NCI-H2081 (cell line): ENCODE measurements around the gene BRD8.
"Not testable (repeated sequence)": the region's sequence is repeated elsewhere in the genome, so short reads cannot be mapped to it uniquely, and the experiment has no call there.

Experiments
- DNase-seq, 2 experiments: peaks; one replicate each; lab custom pipeline; 2025; lab: John Stamatoyannopoulos, UW

The BRD8 gene, protein sequence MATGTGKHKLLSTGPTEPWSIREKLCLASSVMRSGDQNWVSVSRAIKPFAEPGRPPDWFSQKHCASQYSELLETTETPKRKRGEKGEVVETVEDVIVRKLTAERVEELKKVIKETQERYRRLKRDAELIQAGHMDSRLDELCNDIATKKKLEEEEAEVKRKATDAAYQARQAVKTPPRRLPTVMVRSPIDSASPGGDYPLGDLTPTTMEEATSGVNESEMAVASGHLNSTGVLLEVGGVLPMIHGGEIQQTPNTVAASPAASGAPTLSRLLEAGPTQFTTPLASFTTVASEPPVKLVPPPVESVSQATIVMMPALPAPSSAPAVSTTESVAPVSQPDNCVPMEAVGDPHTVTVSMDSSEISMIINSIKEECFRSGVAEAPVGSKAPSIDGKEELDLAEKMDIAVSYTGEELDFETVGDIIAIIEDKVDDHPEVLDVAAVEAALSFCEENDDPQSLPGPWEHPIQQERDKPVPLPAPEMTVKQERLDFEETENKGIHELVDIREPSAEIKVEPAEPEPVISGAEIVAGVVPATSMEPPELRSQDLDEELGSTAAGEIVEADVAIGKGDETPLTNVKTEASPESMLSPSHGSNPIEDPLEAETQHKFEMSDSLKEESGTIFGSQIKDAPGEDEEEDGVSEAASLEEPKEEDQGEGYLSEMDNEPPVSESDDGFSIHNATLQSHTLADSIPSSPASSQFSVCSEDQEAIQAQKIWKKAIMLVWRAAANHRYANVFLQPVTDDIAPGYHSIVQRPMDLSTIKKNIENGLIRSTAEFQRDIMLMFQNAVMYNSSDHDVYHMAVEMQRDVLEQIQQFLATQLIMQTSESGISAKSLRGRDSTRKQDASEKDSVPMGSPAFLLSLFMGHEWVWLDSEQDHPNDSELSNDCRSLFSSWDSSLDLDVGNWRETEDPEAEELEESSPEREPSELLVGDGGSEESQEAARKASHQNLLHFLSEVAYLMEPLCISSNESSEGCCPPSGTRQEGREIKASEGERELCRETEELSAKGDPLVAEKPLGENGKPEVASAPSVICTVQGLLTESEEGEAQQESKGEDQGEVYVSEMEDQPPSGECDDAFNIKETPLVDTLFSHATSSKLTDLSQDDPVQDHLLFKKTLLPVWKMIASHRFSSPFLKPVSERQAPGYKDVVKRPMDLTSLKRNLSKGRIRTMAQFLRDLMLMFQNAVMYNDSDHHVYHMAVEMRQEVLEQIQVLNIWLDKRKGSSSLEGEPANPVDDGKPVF

DNA sequence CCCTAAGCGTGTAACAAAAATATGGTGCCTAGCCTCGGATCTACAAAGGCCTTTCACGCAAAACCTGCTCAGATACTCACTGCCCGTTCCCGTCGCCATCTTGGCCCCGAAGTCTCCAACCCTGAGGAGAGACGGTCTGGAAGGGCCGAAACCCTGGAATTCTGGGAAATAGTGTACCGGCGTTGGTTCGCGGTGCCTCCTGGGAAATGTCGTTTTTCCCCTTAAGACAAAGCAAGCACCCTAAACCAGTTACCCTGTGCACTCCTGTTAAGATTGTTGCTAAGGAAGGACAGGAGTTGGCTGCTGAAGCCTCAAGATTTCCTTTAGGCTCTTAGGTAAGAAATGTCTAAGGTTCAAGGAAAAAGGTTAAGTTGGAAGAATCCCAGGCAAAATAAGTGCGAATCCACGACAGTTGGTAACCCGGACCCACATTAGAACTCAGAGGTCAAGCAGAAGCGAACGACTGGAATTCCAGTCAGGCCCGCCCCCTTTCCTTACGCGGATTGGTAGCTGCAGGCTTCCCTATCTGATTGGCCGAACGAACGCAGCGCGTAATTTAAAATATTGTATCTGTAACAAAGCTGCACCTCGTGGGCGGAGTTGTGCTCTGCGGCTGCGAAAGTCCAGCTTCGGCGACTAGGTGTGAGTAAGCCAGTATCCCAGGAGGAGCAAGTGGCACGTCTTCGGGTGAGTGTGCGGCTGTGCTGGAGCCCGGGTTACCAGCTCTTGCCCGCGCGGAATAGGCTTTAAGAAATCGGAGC, at the start of gene BRD8, which contains the start of gene KIF20A:
TSS of gene BRD8 (minus strand) at position 115 of the 761 bp plus-strand sequence. CDS start at position 99, 16 bp downstream.
TSS of gene KIF20A (plus strand) at position 597 of the 761 bp plus-strand sequence. CDS start 569 bp downstream, outside the sequence.
- peak; percentile 93 to 94 for DNase-seq

DNA sequence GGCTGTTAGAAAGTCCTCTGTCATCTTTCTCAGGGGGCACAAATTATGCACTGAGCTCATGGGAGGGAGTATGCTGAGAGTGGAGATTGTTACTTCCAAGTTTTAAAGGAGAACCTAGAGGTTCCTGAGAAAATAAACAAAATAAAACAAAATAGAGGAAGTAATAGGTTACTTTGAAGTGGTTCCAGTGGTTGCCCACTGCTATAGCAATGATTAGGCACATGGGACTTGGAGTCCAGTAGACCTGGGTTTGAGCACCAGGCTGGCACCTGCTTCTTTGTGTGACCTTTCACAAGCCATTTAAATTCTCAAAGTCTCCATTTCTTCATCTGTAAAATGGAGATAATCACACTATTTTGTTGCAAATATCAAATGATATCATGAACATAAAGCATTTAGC, 48.5 kb upstream of the BRD8 start:
- DNase-seq, result no peak

DNA sequence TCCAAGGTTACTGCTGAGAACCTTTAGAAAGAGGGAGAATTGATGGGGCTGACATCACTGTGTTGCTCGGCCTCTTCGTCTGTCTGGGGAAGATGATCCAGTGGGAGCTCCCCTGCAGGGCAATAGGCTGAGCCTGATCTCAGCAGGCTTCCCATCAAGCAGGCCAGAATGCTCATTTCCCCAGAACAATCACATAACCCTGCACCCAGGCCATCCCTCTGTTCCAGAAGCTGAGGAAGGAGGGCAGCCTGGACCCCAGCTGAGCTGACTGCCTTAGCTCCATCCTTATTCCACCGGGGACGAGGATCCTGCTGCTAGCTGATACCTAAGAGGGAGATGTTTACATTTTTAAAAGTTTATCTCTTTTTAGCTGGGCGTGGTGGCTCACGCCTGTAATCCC, 46.3 kb upstream of the BRD8 start:
- DNase-seq, result no peak

DNA sequence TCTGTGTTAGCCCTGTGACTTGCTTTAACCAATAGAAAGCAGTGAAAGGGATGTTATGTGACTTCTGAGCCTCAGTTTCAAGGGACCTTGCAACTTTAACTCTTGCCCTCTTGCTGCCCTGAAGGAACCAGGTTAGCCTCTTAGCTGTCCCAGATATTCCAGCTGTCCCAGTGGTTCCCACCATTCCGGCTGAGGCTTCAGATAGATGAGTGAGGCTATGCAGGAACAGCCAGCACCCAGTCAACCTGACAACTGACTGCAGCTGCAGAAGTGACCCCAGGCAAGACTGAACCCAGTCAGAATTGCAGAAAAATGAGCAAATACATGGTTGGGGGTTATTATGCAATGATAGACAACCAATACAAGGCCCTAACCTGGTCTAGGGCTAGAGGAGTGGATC, 45.1 kb upstream of the BRD8 start:
- DNase-seq, result no peak

DNA sequence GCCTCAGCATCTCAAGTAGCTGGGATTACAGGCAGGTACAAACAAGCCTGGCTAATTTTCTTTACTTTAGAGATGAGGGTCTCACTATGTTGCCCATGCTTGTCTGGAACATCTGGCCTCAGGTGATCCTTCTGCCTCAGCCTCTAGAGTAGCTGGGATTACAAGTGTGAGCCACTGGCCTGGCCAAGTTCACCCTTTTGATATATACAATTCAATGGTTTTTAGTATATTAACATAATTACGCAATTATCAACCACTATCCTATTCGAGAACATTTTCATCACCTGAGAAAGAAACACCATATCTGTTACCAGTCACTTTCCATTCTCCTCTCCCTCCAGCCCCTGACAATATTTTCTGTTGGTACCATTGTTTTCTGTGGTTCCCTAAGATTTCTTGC, 38.4 kb upstream of the BRD8 start:
- no peak for DNase-seq

DNA sequence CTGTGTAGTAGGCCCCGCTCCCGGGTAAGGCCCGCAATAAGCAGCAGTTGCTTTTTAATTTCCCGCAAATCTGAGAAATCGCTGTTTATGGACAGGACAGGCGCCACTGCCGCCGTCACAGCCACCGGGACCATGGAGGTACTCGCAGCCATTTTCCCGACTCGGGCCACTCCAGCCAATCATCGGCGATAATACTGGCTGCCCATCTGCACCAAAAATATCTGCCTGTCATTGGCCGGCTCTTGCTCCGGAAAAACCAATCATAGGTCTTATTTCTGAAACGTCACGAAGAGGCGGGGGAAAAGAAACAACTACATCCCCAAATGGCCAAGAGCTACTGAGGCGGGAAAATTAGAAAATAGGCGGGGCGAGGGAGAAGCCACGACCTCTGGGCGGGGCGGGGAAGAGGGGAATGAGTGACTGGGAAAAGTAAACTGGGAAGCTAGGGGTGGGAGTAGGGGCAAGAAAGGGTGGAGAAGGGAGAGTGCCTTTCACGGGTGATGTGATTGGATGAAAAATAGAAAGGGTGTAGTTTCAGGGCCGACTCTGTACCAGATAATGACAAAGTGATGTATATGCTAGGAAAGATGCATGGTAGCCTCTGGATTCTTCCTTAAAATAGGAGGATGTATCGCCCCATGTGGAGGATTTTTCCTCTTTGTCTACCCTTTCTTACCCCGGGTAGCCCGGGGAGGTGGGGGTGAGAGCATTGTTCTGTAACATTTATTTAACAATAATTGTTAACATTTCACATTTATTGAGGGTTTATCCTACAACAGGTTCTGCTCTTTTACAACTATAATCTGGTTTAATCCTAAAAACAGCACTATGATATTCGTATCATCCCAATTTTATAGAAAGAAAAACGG, 35.0 kb upstream of the BRD8 start, which contains the start of gene CDC23:
TSS of gene CDC23 (minus strand) at position 163 of the 869 bp plus-strand sequence. CDS start at position 152, 11 bp downstream.
- peak; percentile 94 to 97 for DNase-seq

DNA sequence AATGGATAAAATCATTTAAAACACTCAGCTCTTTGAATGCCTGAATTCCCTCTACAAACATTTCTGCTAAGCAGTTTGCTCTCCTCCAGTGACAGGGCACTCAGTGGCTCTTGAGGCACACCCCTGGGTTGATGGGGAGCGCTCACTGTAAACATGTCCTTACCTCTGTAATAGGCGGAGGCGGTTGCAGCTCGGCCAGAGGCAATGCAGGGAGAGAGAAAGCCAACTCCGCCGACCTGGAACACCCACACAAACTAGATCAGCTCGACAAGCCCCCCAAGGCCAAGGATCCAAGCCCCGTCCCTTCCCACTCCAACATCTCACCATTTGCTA, 34.4 kb upstream of the BRD8 start:
- no peak for DNase-seq

DNA sequence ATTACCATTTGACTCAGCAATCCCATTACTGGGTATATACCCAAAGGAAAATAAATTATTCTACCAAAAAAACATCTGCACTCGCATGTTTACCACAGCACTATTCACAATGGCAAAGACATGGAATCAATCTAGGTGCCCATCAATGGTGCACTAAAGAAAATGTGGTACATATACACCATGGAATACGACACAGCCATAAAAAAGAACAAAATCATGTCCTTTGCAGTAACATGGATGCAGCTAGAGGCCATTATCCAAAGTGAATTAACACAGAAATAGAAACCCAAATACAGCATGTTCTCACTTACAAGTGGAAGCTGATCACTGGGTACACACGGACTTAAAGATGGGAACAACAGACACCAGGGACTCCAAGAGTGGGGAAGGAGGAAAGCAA, 32.6 kb upstream of the BRD8 start:
- DNase-seq, result no peak

DNA sequence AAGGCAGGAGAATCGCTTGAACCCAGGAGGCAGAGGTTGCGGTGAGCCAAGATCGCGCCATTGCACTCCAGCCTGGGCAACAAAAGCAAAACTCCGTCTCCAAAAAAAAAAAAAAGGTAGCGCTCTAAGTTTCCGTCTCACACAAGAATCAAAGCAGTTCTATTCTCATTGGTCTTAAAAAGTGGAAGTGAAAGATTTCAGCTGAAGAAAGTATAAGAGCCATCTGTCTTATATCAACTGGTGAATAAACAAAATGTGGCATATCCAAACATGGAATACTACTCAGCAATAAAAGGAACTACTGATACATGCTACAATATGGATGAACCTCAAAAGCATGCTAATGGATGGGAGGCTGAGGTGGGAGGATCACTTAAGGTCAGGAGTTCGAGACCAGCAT, 15.4 kb upstream of the BRD8 start:
- DNase-seq, result not testable (repeated sequence)

DNA sequence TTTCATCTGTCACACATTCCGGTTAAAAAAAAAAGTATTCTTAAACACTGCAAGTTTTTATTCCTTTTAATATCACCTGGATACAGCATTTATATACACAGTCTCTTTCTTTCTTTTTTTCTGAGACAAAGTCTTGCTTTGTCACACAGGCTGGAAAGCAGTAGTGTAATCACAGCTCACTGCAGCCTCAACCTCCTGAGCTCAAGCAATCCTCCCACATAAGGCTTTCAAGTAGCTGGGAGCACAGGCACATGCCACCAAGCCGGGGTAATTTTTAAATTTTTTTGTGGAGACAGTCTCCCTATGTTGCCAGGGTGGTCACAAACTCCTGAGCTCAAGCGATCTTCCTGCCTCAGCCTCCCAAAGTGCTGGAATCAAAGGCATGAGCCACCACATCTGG, 14.4 kb upstream of the BRD8 start:
- no peak for DNase-seq

DNA sequence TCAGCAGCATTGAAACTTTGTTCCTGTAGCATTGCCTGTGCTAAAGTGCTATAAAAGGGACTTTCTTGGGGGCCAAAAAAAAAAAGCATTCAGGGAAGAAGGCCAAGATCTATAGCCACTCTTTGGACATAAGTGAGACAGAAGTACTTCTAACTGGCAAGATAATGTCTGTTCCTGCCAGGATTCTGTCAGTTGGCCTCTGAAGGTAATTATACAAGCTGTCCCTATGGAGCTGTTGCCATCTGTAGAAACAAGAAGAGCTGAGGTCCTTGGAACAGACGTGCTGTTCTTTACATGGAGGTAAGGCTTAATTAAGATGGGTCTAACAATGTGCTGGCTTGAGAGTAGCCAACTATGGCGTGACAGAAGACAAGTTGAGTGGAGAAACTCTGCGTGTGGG, 10.2 kb upstream of the BRD8 start:
- DNase-seq, result no peak

DNA sequence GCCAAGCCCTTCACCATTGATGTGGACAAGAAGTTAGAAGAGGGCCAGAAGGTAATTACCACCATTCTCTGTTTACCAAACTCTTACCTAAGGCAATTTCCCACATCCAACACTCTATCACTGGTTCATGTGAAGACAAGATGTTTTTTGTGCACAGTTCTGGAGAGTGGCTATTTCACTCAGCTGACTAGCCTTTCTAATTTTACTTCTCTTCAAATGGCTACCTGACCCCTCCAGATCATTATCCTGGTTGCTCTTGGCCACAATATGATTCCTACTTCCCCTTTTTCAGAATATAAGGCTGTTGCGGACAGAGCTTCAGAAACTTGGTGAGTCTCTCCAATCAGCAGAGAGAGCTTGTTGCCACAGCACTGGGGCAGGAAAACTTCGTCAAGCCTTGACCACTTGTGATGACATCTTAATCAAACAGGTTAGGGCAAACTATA, 7.6 kb upstream of the BRD8 start:
- DNase-seq, result no peak

DNA sequence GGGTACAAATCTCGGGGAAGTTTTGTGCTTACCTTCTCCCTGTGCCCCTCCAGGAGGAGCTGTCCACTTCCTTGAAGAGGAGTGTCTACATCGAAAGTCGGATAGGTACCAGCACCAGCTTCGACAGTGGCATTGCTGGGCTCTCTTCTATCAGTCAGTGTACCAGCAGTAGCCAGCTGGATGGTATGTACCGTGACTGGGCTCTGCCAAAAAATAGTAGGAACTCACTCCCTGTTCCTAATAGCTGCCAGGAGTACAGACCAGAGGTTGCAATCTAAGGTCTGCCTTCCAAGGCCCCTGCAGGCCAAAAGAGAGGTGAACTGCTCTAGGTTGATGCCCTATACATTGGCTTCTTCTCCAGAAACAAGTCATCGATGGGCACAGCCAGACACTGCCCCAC, 4.4 kb upstream of the BRD8 start:
- DNase-seq, result no peak

DNA sequence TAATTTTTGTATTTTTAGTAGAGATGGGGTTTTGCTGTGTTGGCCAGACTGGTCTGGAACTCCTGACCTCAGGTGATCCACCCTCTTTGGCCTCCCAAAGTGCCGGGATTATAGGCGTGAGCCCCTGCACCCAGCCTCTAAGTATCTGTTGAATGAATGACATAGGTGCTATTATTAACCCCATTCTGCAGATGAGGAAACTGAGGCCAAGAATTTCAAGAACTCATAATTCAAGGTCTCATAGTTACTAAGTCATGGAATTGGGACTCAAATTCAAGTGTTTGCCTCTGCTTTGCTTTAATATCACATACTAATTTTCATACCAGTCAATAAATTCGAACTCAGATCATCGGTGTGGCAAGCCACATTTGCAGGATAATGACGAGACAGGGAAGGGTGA, 2.4 kb upstream of the BRD8 start:
- DNase-seq, result no peak

DNA sequence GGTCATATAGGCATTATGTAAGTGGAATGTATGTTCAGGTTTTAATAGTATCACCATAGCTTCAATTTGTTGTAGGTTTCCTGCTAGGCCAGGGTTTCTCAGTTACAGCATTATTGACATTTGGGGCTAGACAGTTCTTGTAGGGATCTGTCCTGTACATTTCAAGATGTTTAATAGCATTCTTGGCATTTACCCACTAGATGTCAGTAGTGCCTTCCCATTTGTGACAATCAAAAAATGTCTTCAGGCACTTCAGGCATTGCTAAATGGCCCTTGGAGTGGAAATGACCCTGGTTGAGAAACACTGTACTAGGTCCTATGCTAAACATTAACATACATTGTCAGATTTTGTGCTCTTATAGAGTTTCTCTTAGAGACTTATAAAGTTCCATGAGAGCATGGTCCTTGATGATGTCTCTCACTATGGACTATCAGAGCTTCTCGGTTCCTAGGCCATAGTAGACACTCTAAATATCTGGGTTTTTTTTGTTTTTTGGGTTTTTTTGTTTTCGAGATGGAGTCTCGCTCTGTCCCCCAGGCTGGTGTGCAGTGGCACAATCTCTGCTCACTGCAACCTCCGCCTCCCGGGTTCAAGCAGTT, 1.9 kb upstream of the BRD8 start:
- peak; percentile 27 to 70 for DNase-seq

DNA sequence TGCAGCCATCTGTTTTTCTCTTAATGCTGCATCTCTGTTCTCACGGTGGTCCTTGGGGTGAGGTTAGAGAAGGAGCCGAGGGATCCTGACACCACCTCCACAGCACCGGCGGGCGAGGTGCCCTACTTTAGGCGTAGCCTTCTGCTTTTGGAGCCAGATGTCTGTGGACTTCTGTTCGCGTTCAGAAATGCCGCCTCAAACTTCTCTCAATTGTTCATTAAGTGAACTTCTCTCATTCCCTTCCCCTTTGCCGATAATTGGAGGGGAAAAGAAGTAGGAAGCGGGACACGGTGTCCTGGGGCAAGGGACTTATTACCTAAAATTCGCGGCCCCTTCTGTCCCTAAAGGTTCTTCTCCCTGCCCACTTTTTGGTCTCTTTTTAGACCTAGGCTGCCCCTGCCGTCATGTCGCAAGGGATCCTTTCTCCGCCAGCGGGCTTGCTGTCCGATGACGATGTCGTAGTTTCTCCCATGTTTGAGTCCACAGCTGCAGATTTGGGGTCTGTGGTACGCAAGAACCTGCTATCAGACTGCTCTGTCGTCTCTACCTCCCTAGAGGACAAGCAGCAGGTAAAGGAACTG, 937 bp upstream of the BRD8 start:
- no peak for DNase-seq

DNA sequence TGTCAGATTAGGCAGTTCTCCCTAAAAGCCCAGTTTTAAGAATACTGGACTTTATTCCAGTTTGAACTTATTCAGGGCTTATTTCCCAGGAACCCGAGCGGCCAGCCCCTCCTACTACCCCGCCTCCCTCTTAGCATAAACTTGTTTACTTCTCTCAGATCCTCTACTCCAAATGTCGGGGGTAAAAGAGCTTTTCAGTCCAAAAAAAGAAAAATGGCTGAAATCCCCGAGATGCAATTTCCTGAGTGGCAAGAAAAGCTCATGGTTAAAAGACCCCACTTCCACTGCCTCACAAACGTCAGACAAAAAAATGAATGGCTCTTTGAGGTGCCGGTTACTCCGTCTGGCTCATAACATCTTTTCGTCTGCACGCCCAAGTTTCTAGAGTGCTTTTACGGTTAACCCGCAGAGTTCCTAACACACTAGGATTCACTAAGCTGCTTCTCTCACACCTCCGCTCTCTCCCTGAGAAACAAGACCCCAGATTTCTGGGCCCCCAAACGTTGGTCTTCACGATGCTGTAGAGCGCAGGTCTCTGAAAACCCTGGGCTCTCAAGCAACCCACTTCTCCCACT, 402 bp downstream of the BRD8 start:
- peak in 1 of 2 experiments; percentile 6 for DNase-seq

DNA sequence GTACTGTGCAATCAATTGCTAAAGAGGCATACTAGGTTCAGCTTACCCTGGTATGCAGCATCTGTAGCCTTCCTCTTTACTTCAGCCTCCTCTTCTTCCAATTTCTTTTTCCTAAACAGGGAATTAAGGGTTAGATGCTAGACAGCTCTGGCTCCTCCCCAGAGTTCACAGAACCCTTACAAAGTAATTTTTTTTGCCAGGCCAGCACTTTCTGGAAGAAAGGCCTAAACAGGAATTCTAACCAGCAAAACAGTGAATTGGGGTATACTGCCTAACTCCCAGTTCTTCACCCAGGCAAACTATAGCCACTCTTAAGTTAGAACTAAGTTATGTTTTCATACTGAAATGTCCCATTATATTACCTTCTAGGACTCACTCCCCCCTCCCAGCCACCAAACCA, 8.1 kb downstream of the BRD8 start:
- DNase-seq, result no peak

DNA sequence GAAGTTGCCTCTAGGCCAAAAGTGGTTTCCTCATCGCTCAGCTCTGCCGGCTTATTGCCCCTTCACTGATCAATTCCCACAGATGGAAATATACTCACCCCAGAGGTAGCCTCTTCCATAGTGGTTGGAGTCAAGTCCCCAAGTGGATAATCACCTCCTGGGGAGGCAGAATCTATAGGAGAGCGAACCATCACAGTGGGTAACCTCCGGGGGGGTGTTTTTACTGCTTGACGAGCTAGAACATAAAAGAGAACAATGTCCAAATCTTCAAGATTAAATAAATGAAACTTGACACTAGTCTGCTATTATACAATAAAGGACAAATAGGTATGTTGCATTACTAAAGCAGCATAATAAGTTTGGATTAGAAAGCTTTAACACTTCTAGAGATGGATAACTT, 9.3 kb downstream of the BRD8 start:
- no peak for DNase-seq
